Stimulated activated CD4-positive, alpha-beta T cell treated with anti-CD3 and anti-CD28 coated beads, Interleukin-4, amount 100 ng/mL, for 4 hours (primary cell): ENCODE data around the gene CKAP5.
A peak's percentile ranks its signal among the peaks of the same experiment; 100 is the strongest.
"Not testable (repeated sequence)": the region's sequence is repeated elsewhere in the genome, so short reads cannot be mapped to it uniquely, and the experiment has no call there.

Experiments
- DNase-seq, 2 experiments: peaks; one replicate each; pipeline ENCODE4 v3.0.0-alpha.2; 2020

CKAP5 gene

DNA sequence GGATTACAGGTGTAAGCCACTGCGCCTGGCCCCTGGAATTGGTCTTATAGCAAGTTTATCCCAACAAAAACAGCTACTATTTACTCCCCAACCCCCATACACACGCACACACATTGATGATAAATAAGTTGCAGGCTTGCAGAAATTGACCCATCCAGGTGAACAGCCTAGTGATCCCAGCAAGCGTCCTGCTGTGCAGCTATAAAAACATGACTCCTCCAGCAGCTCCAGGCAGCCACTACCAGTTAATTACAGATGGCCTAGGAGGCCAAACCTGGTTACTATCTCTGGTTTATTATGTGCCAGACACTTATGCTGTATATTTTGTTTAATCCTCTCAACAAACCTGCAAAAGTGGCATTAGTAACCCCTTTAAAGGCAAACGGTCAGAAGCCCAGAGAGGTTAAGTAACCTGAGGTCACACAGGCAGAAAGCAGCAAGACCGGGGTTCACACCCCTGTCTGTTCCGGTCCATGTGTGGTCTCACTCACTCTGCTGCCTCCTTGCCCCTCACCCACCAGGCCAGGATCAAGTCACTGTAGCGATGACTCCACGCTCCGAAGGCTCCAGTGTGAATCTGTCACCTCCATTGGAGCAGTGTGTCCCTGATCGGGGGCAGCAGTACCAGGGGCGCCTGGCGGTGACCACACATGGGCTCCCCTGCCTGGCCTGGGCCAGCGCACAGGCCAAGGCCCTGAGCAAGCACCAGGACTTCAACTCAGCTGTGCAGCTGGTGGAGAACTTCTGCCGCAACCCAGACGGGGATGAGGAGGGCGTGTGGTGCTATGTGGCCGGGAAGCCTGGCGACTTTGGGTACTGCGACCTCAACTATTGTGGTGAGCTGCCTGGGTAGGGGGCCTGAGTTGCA lies 120.5 kb downstream of the CKAP5 start:
- DNase-seq: no peak

DNA sequence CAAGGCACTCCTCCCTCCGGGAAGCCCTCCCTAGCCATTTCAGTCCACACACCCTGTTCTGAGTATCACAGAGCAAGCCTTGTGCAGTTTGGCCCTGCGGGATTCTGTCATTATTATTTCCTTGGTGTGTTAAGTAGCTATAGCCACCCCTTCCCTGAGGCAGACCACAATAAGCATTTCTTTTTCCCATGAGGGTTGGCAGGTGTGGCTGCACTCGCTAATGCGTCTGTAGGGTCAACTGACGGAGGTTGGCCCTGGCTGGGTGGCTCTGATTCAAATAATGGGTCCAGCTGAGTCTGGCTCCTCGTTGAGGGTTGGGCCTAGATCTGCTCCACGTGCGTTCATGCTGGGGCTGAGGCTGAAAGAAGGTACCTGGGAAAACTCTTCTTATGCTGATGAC lies 122.0 kb downstream of the CKAP5 start:
- DNase-seq: no peak

DNA sequence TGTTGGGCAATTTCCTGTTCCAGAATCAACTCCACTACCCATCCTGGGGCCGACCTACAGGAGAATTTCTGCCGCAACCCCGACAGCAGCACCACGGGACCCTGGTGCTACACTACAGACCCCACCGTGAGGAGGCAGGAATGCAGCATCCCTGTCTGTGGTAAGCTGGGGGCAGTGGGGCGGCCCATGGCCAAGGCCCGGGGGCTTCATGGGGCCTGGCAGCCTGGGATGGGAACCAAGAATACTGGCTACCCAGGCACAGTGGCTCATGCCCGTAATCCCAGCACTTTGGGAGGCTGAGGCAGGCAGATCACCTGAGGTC lies 122.8 kb downstream of the CKAP5 start:
- no peak for DNase-seq

DNA sequence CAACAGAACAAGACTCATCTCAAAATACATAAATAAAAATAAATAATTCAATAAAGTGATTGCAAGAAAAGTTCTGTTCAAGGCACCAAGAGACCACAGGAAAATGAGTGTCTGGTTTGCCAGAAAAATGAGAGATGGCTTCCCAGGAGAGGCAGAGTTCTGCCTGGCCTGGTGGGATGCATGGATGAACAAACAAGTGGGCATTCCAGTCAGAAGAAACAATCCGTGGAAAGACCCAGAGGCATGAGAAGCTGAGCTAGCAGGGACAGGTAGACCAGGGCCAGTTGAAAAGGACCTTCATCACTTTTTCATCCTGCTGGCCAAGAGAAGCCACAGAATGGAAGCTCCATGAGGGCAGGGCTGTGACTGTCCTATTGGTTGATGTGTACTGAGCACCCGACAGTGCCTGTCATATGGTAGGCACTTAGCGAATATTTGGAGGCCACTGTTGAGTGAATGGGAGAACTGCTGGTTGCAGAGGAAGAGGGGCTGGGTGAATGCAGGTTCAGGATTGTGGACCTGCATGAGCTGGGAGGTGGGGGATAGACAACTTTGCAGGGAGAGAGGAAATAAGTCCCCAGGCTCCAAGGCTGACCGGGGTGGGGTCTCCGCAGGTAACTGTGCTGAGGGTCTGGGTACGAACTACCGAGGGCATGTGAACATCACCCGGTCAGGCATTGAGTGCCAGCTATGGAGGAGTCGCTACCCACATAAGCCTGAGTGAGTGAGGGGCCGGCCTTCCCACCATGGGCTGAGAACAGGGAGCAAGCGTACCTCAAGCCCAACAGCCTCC lies 123.3 kb downstream of the CKAP5 start:
- DNase-seq: no peak

DNA sequence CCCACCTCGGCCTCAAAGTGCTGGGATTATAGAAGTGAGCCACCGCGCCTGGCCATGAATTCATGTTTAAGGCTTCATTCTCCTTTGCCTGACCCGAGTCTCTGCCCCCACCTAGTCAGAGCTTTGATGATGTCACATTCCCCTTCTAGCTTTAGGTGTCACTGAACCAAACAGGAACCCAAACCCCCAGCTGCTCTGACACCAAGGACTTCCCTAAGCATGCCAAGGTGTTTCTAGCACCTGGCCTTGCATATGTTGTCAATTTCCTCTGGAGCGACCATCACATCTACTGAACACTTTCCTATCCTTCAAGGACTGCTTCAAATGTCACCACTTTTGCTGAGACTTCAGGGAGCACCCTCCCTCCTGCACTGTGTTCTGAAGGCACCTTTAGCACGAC lies 124.8 kb downstream of the CKAP5 start:
- no peak for DNase-seq

DNA sequence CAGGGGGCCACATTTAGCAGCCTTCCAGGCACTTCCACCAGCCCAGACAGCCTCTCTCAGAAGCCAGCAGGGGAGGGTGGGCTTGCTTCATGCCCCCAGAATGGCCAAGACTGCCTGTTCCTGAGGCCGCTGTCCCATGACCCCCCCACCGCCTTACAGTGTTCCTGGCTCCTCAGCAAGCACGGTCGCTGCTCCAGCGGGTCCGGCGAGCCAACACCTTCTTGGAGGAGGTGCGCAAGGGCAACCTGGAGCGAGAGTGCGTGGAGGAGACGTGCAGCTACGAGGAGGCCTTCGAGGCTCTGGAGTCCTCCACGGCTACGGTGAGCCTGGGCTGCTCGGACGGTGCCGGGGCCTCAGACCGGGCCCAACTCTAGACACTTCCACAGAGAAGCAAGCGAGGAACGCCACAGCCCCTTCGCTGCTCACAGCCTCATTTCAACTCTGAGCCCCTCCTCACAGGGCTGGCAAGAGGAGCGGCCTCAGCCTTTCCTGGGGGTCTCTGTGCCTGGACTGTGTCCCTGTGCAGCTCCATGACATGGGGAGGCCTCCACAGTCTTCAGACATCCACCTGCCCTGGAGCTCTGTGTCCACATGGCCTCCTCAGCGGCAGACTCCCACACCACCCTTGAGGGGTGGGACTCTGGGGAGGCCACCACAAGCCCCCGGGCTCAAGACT lies 126.4 kb downstream of the CKAP5 start:
- DNase-seq: no peak

DNA sequence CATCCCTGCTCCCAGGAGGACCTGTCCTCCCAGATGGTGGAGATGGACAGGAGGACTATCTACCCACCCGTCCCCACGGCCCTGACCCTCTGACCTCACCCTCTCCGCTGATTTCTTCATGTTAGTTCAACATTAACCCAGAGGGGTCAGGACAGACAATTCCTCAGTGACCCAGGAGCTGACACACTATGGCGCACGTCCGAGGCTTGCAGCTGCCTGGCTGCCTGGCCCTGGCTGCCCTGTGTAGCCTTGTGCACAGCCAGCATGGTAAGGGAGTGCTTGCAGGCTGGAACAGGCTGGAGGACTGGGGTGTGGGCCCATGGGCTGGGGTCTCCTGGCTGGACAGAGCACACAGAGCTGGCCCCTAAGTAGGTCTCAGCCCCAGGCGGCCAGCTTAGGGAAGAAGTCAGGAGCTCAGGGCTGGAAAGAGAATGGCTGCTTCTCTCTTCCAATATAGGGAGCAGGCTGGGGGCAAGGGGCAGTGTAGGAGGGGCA lies 127.0 kb downstream of the CKAP5 start, which contains the start of gene F2:
TSS of gene F2 (plus strand) at position 166 of the 495 bp plus-strand sequence. CDS start at position 189, 23 bp downstream.
- no peak for DNase-seq

DNA sequence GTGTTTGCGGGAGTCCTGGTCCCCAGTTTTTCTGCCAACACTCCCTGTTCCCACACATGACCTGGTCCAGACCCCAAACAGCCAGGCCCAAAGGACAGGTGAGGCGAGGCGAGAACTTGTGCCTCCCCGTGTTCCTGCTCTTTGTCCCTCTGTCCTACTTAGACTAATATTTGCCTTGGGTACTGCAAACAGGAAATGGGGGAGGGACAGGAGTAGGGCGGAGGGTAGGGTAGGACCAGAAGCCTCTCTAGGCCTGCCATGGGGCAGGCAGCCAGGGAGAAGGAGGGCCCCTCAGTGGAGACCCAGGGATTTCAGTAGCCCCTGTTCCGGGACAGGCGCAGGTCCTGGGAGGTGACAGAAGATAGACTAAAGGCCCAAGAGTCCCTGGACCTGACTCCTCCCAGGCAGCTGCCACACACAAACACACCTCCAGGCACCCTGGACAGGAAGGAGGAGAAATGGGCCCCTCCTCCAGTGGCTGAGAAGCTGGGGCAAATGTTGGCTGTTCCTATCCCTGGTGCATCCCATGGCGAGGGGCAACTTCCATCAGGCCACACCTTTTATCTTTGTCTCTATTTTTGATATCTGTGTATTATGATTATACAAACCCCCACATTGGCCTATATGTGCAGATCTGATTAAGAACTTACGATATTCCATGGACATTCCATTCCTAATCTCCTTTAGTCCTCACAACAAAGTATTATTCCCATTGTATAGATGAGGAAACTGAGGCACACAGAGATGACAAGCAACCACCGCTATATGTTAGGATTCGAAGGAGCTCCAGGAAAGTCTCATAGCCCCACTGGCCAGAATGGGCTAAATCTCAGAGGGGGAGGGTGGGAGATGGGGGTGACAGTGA lies 127.7 kb downstream of the CKAP5 start:
- DNase-seq: no peak

DNA sequence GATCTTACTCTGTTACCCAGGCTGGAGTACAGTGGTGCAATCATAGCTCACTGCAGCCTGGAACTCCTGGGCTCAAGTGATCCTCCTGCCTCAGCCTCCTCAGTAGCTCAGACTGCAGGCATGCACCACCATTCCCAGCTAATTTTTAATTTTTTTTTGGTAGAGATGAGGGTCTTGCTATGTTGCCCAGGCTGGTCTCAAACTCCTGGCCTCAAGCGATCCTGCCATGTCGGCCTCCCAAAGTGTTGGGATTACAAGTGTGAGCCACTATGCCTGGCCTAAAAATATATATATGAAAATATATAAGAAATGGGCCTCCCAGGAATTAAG lies 128.3 kb downstream of the CKAP5 start:
- DNase-seq: not testable (repeated sequence)

DNA sequence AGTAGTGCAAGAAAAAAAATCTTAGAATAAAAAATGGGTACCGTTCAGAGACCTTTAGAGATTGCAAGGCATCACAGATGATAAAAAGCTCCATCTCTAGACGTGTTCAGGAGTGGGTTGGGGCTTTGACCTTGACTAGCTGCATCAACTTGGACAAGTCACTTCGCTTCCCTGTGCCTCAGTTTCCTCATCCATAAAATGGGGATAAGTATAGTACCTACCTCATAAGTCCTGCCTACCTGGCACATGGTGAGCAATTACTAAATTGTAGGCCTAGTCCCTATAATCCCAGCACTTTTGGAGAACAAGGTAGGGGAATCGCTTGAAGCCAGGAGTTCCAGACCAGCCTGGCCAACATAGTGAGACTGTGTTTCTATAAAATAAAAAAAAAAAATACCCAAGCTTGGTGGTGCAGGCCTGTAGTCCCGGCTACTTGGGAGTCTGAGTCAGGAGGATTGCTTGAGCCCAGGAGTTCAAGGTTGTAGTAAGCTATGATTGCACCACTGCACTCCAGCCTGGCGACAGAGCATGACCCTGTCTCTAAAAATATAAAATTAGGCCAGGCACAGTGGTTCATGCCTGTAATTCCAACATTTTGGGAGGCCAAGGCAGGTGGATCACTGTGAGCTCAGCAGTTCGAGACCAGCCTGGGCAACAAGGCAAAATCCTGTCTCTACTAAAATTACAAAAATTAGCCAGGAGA lies 133.1 kb downstream of the CKAP5 start:
- DNase-seq: no peak

DNA sequence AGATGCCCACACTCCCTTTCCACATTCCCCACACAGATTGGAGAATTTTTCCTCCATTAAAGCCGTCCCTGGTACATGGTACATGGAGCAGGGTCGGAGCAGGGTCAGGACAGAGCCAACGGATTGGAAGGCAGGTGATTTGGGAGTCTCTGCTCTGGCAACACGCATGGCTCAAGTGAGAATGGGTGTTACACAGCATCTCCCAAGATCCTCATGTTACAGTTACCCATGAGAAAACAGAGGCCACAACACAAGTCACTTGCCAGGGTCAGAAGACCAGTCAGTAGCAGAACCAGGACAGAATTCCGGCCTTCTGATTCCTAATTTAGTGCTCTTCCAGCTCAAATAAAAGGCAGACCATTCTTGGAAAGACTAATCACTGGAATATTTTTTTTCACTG lies 134.8 kb downstream of the CKAP5 start:
- DNase-seq: no peak

DNA sequence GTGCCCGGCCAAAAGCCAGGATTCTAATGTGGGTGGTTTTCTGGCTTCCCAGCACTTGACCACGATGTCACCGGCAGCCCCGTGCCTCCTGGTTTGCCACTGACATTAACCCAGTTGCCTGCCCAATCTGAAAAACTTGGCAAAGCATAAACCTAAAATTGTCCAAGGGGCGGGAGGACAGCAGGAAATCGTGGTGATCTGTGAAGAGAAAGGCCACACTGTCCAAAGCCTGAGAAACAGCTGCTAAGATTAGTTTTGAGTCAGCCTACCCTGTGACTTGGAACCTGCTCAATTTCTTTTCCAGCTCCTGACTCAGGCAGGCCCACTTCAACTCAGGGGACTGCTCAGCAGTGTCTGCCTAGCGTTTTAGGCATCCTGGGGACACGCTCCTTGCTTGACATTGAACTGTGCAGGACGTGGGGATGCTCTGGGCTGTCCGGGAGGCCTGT lies 135.2 kb downstream of the CKAP5 start:
- no peak for DNase-seq

DNA sequence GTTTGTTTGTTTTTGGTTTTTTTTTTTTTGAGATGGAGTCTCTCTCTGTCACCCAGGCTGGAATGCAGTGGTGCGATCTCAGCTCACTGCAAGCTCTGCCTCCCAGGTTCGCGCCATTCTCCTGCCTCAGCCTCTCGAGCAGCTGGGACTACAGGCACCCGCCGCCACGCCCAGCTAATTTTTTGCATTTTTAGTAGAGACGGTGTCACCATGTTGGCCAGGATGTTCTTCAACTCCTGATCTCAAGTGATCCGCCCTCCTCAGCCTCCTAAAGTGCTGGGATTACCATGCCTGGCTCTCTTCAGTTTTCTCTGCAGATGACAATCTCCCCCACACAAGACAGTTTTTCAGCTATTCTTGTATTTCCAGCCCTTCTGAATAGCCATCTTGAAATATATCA lies 136.7 kb downstream of the CKAP5 start:
- not testable (repeated sequence) for DNase-seq

DNA sequence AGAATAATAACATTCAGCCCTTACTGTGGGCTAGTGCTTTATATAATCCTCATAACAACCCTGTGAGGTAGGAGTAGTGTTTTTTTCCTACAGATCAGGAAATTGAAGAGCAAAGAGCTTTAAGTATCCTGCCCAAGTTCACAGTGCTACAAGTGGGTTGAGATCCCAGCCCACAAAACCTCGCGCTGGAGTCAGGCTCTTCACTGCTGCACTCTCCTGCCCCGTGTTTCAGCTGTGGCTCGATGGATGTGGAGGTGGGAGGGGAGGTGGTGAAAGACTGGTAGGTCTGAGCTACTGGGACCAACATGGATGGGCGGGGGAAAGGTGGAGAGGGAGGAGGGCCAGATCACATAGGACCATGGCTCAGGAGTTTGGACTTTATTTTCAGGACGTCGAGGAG lies 139.2 kb downstream of the CKAP5 start:
- DNase-seq: no peak

DNA sequence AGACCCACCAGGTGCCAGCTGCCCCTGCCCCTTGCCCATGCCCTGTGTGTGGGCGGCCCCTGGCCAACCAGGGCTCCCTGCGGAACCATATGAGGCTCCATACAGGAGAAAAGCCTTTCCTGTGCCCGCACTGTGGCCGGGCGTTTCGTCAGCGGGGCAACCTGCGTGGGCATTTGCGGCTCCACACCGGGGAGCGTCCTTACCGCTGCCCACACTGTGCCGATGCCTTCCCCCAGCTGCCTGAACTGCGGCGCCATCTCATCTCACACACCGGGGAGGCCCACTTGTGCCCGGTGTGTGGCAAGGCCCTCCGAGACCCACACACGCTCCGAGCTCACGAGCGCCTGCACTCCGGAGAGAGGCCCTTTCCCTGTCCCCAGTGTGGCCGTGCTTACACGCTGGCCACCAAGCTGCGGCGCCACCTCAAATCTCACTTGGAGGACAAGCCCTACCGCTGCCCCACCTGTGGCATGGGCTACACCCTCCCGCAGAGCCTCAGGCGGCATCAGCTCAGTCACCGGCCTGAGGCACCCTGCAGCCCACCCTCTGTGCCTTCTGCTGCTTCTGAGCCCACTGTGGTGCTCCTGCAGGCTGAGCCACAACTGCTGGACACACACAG lies 140.9 kb downstream of the CKAP5 start:
- DNase-seq: no peak

DNA sequence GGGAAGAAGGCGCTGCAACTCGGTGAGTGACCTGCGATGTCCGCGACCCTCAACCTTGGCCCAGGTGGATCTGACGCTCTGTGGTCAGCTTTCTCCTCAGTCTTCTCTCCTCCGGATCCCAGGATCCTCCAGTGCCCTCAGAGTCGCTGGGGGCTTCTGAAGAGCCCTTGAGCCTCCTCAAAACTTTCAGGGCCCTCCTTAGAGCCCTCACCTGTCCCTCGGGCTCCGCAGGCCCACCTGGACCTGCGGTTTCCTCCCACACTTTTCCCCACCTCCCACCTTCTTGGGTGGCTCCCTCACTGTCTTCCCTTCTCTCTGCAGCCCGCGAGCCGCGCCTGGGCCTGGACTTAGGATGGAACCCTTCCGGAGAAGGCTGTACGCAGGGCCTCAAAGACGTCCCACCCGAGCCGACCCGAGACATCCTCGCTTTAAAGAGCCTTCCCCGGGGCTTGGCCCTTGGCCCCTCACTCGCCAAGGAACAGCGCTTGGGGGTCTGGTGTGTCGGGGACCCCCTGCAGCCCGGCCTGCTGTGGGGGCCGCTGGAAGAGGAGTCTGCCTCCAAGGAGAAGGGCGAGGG lies 144.9 kb downstream of the CKAP5 start:
- DNase-seq: peak in 1 of 2 experiments; percentile 4

DNA sequence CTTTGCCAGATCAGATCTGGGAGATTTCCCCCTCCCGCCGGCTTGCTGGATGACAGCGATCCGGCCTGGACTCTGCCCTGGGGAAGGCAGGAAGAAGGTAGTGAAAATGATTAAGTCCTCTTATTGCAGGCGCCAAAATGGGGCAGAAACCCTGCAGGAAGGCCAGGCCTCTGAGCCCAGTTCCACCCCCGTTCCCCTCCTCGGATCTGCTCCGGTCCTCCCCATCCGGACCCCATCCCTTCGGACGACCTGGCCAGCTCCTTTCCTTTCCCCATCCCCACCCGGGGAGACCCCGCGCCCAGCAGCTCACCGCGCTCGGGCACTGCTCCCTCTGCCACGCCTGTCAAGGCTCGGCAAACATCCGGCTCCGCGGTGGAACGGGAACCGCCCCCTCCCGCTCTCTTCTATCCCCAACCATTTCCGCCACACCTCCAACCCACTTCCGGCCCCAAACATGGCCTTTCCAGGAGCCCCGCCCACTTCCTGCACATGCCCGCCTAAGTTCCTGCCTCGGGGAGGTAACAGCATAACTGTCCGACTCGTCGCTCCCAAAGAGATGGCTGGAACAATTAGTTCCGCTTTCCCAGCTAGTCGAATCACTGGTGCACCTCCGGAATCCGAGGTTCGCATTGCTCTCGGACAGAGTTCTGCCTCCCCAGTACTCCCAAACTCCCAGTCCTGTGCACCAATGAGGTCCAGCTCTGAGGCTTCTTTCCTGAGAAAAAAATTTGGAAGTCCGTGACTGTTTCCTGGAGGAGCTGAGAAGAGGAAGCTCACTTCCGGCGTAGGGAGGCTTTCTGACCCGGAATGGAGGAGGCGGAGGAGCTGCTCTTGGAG lies 145.6 kb downstream of the CKAP5 start, which contains the start of the genes ARHGAP1 and ZNF408:
TSS of gene ARHGAP1 (minus strand) at position 379 of the 837 bp plus-strand sequence. CDS start 4,512 bp downstream, outside the sequence.
TSS of gene ZNF408 (plus strand) at position 791 of the 837 bp plus-strand sequence. CDS start at position 808, 17 bp downstream.
- DNase-seq: peak; percentile 98

DNA sequence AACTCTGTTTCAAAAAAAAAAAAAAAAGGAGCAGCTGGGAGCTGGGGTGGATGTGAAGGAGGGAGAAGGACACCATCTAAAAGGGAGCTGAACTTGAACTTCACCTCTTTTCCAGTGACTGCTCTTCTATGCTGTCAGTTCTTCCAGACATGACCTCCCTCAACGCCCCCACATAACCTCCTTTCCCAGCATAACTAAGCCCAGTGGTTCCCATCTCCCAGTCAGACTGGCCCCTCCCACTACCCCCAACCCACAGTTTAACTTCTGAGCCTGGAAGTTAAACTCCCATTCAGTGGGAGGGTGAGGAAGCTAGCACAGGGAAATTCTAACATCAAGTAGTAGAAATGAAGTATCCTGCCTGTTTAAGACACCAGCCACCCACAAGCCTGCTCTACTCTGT lies 147.5 kb downstream of the CKAP5 start:
- no peak for DNase-seq

DNA sequence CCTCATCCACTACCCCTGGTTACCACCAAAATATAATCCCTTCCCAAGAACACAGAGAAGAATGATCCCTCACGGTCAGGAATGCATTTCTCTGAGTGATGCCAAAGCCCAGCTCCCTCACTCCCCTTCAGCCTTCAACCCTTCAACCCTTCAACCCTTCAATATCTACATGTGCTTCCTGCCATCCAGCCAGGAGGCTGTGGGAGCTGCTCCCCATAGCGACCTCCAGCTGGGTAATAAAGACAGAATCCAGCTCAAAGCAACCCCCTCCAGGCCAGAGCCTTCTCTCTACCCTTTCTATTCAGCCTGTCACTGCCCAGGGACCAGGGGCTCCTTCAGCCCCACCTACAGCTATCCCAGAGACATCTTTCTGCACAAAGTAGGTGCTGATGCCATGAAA lies 148.4 kb downstream of the CKAP5 start:
- DNase-seq: no peak

DNA sequence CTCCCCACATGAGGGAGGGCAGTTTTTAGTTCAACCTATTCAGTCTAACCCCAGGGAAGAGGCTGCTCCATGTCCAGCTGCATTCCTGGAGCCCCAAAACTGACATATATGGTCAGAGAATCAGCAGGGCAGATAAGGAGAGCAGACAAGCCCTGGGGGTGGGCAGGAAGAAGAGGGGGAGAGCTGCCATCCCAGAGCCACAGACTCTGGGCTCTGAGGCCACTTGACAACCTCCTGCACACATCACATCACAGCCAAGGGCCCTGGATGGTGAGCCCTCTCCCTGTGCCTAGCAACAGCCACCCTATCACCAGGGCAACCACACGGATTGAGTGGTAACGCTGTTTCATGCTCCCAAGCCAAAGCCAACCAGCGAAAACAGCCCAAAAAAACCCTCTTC lies 148.8 kb downstream of the CKAP5 start:
- no peak for DNase-seq
